ENCODE results near the gene OR2T5.
"Not testable (repeated sequence)": the region's sequence is repeated elsewhere in the genome, so short reads cannot be mapped to it uniquely, and the experiment has no call there.

OR2T5 gene

DNA sequence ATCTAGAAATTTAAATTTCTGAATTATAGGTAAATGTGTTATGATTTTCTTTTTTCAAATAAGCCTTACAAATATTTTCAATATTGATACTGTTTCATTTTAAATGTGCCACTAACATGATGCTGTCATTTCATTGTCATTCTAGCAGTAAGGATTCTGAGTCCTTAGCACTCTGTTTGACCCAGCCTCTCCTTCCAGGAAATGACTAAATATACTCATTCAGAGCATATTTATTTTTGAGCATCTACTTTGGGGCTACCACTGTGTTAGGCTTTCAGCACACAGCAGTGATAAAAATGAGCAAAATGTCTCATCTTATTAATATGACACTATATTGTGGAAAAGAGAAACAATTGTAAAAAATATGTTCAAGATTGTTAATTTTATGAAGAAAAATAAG is 21.8 kb downstream of the OR2T5 start:
- not testable (repeated sequence) for DNase-seq

- DNase-seq = no peak
Observed at GRCh38 chr1:248521856-248522255, 33.5 kb downstream of the OR2T5 start.

DNA sequence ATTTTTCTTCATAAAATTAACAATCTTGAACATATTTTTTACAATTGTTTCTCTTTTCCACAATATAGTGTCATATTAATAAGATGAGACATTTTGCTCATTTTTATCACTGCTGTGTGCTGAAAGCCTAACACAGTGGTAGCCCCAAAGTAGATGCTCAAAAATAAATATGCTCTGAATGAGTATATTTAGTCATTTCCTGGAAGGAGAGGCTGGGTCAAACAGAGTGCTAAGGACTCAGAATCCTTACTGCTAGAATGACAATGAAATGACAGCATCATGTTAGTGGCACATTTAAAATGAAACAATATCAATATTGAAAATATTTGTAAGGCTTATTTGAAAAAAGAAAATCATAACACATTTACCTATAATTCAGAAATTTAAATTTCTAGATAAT is 49.1 kb downstream of the OR2T5 start:
- DNase-seq = not testable (repeated sequence)
